HG02884 (cell line): ENCODE results near the gene TARM1.
"Not testable (repeated sequence)": the region's sequence is repeated elsewhere in the genome, so short reads cannot be mapped to it uniquely, and the experiment has no call there.

Experiments
- ATAC-seq: cut with Tn5 transposase; IDR thresholded peaks from one replicate; pipeline ENCODE4 v1.9.1; 2021; ENCODE audit warnings: mild to moderate bottlenecking, moderate library complexity; ENCODE audit not compliant: unreplicated experiment

The TARM1 gene

GRCh38 chr19:54100561-54100960, 19.4 kb upstream of the TARM1 start, which contains the start of gene OSCAR:
Gene OSCAR, minus strand, starts transcription at chr19:54100803. Its CDS starts 11 bp downstream, at chr19:54100792.
- ATAC-seq, result no peak

- not testable (repeated sequence) for ATAC-seq
Measured at GRCh38 chr19:54099903-54100255, 18.7 kb upstream of the TARM1 start.

GRCh38 chr19:54099190-54099902, 18.2 kb upstream of the TARM1 start:
- ATAC-seq, result no peak

- ATAC-seq, result no peak
Measured at GRCh38 chr19:54096617-54097106, 15.5 kb upstream of the TARM1 start.

GRCh38 chr19:54095859-54096616, 14.9 kb upstream of the TARM1 start:
- ATAC-seq, result not testable (repeated sequence)

GRCh38 chr19:54095136-54095858, 14.1 kb upstream of the TARM1 start:
- no peak for ATAC-seq

GRCh38 chr19:54094426-54095000, 13.3 kb upstream of the TARM1 start:
- ATAC-seq, result no peak

- no peak for ATAC-seq
Measured at GRCh38 chr19:54084410-54084809, 3.2 kb upstream of the TARM1 start.

- ATAC-seq, result no peak
Measured at GRCh38 chr19:54077334-54077733, 3.8 kb downstream of the TARM1 start.

- no peak for ATAC-seq
Measured at GRCh38 chr19:54074851-54075250, 6.3 kb downstream of the TARM1 start.

- no peak for ATAC-seq
Measured at GRCh38 chr19:54073829-54074228, 7.3 kb downstream of the TARM1 start.

- ATAC-seq, result no peak
Measured at GRCh38 chr19:54069470-54069869, 11.7 kb downstream of the TARM1 start.

- no peak for ATAC-seq
Measured at GRCh38 chr19:54063350-54064116, 17.6 kb downstream of the TARM1 start, which contains the start of gene VSTM1. Gene VSTM1, minus strand, starts transcription at chr19:54063897. Its CDS starts 120 bp downstream, at chr19:54063777.

GRCh38 chr19:54062643-54063042, 18.5 kb downstream of the TARM1 start:
- ATAC-seq, result no peak

GRCh38 chr19:54047616-54048015, 33.5 kb downstream of the TARM1 start:
- ATAC-seq, result no peak

- no peak for ATAC-seq
Measured at GRCh38 chr19:54045771-54046170, 35.4 kb downstream of the TARM1 start.

GRCh38 chr19:54042989-54043388, 38.2 kb downstream of the TARM1 start:
- no peak for ATAC-seq

- ATAC-seq, result no peak
Measured at GRCh38 chr19:54041969-54042606, 39.1 kb downstream of the TARM1 start.

- ATAC-seq, result no peak
Measured at GRCh38 chr19:54040003-54040402, 41.2 kb downstream of the TARM1 start.

- not testable (repeated sequence) for ATAC-seq
Measured at GRCh38 chr19:54036542-54036941, 44.6 kb downstream of the TARM1 start.
